RWPE1 (cell line): ENCODE results near the gene RPL6.
"Not testable (repeated sequence)": the region's sequence is repeated elsewhere in the genome, so short reads cannot be mapped to it uniquely, and the experiment has no call there.

Experiments
- CTCF ChIA-PET: fragments of 350-600 bp; sonication (Branson Sonifier 250); formaldehyde crosslinking; extraction: SDS; loops from one replicate; lab custom pipeline; 2021; lab: Yijun Ruan, JAX
- POLR2A ChIA-PET: fragments of 400-600 bp; formaldehyde crosslinking; extraction: SDS; loops from one replicate; lab custom pipeline; 2020; ENCODE audit warnings: antibody characterized with exemption; ENCODE audit not compliant: low non-redundant PET; lab: Yijun Ruan, JAX
- DNase-seq: peaks from one replicate; pipeline ENCODE4 v3.0.0; 2012; ENCODE audit warnings: low spot score
- H3K27ac ChIP-seq: fragments of 450-650 bp; 2 replicates; pipeline ENCODE4 v1.5.1; 2017
- TF ChIP-seq, protein P1 (sequence below): fragments of 450-650 bp; conservative IDR thresholded peaks from 2 replicates; pipeline ENCODE4 v1.5.1; 2017; ENCODE audit warnings: low read depth, mild to moderate bottlenecking

RPL6 gene

GRCh38 chr12:112409064-112409905, at the start of gene RPL6:
RPL6 (minus strand) TSS chr12:112409605; CDS start chr12:112408656, 949 bp downstream.
- POLR2A ChIA-PET: no interaction called here
- CTCF ChIA-PET: interaction anchor here (0.7 kb wide), 1 partner anchor 996 kb away, joined by 3 read pairs; no protein-coding TSS in a partner anchor

DNA sequence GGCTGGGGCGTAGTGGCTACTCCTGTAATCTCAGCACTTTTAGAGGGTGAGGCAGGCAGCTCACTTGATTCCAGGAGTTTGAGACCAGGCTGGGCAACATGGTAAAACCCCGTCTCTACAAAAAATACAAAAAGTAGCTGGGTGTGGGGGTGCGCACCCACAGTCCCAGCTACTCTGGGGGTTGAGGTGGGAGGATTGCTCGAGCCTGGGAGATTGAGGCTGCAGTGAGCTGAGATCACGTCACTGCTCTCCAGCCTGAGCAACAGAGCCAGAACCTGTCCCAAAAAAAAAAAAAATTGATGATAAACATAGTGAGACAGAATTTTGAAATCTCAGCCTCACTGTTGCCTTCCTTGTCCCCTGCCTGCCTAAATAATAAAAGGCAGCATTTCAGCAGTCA, 49.3 kb upstream of the RPL6 start:
- TF ChIP-seq, protein P1, sequence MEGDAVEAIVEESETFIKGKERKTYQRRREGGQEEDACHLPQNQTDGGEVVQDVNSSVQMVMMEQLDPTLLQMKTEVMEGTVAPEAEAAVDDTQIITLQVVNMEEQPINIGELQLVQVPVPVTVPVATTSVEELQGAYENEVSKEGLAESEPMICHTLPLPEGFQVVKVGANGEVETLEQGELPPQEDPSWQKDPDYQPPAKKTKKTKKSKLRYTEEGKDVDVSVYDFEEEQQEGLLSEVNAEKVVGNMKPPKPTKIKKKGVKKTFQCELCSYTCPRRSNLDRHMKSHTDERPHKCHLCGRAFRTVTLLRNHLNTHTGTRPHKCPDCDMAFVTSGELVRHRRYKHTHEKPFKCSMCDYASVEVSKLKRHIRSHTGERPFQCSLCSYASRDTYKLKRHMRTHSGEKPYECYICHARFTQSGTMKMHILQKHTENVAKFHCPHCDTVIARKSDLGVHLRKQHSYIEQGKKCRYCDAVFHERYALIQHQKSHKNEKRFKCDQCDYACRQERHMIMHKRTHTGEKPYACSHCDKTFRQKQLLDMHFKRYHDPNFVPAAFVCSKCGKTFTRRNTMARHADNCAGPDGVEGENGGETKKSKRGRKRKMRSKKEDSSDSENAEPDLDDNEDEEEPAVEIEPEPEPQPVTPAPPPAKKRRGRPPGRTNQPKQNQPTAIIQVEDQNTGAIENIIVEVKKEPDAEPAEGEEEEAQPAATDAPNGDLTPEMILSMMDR: no peak
- no peak for DNase-seq
- no peak overlapping the region for H3K27ac ChIP-seq
- CTCF ChIA-PET: no interaction called here
- POLR2A ChIA-PET: no interaction called here

More at GRCh38 chr12:112409064-112409905, at the start of gene RPL6:
- TF ChIP-seq, protein P1: no peak
- H3K27ac ChIP-seq: peak within 1 kb of the TSS; percentile 88
- peak; percentile 90 for DNase-seq

DNA sequence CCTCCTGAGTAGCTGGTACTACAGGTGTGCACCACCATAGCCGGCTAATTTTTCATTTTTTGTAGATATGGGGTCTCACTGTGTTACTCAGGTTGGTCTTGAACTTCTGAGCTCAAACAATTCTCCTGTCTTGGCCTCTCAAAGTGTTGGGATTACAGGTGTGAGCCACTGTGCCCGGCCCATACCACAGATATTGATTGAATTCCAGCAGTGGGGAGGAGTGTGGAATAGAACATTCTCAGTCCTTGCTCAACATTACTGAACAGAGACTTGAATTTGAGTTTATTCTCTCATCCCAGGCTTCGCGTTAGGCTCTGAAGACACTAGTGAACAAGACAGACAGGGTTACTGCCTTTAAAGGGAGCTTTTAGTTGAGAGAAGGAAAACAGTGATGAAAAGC, 48.9 kb upstream of the RPL6 start:
- POLR2A ChIA-PET: interaction anchor here (0.6 kb wide), 1 partner anchor 12 kb away, joined by 3 read pairs; no protein-coding TSS in a partner anchor

GRCh38 chr12:112457142-112457541, 47.7 kb upstream of the RPL6 start:
- CTCF ChIA-PET, H3K27ac ChIP-seq, POLR2A ChIA-PET, DNase-seq: not testable (repeated sequence)

More for the DNA sequence above, 48.9 kb upstream of the RPL6 start:
- DNase-seq: no peak
- H3K27ac ChIP-seq: no peak overlapping the region
- TF ChIP-seq, protein P1: no peak
- CTCF ChIA-PET: no interaction called here

GRCh38 chr12:112456029-112456428, 46.6 kb upstream of the RPL6 start:
- no peak overlapping the region for H3K27ac ChIP-seq
- TF ChIP-seq, protein P1: no peak
- ChIA-PET POLR2A (no interaction called here), CTCF (no interaction called here)
- no peak for DNase-seq

DNA sequence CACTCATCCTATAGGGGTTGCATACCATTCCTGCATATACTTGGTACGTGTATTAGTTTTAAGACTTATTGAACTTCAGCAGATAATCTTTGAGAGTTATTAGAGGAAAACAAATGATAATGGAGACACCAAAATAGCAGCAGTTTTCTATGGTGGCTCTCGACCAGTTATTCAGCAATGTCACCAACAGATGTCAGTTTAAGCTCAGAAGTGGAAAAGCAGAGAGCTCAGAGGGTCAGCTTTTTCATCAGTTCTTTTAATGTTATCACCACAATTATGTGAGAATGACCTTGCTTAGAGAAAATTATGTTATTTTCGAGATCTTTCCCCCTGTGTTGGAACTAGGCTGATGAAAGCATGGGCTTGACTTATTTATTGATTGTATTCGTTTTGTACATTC, 41.3 kb upstream of the RPL6 start:
- DNase-seq: no peak
- ChIA-PET CTCF (interaction anchor here (0.6 kb wide), 1 partner anchor 126 kb away, joined by 3 read pairs; no protein-coding TSS in a partner anchor), POLR2A (no interaction called here)
- H3K27ac ChIP-seq: no peak overlapping the region
- TF ChIP-seq, protein P1: no peak

DNA sequence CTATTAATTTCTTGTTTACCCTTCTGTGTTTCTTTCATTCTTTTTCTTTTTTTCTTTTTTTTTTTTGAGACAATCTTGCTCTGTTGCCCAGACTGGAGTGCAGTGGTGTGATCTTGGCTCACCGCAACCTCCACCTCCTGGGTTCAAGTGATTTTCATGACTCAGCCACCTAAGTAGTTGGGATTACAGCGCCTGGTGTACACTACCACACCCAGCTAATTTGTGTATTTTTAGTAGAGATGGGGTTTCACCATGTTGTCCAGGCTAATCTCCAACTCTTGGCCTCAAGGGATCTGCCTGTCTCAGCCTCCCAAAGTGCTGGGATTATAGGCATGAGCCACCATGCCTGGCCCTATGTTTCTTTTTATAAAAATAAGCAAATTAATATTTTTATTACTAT, 38.8 kb upstream of the RPL6 start:
- H3K27ac ChIP-seq, CTCF ChIA-PET, DNase-seq, POLR2A ChIA-PET: not testable (repeated sequence)
